ENCODE results near the gene AGPS.

Gene AGPS

DNA sequence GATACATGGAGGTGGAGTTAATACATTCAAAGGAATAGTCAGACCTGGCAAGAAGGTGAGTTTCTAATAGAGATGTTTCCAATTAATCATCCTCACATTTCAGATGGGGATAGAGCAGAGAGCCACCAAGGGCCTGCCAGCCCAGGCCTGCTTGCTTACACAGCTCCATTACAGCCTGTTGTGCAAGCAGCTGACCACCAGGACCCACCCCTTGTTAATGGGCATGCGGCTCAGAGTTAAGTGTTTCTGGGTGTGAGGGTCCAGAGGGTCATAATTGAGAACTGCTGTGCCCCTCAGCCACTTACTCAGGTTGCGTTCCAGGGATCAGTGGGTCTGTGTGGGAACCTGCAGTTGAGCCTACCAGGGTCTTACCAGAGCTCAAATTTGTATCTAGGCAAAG is 199.8 kb downstream of the AGPS start:
- no peak for DNase-seq (ENCODE audit: low read depth)

GRCh38 chr2:177592945-177593344 is 200.4 kb downstream of the AGPS start:
- no peak for DNase-seq (ENCODE audit: low read depth)

- DNase-seq (ENCODE audit: low read depth): no peak
Measured at GRCh38 chr2:177593402-177593801, 200.8 kb downstream of the AGPS start.

Data from activated gamma-delta T cell treated with anti-CD3 and anti-CD28 coated beads, Interleukin-2, amount 50 U/mL, for 16 hours (primary cell).